HG03175 (cell line): ENCODE measurements around the gene ADGRV1.

Experiments
- ATAC-seq: cut with Tn5 transposase; IDR thresholded peaks from one replicate; pipeline ENCODE4 v1.9.1; 2021; ENCODE audit warnings: mild to moderate bottlenecking, moderate library complexity; ENCODE audit not compliant: unreplicated experiment

The ADGRV1 gene

GRCh38 chr5:91125916-91126315 lies 567.3 kb downstream of the ADGRV1 start:
- ATAC-seq = no peak

GRCh38 chr5:91126448-91126847 lies 567.9 kb downstream of the ADGRV1 start:
- ATAC-seq = no peak

GRCh38 chr5:91126888-91127287 lies 568.3 kb downstream of the ADGRV1 start:
- ATAC-seq = no peak

GRCh38 chr5:91127456-91128081 lies 569.0 kb downstream of the ADGRV1 start:
- ATAC-seq = no peak

- no peak for ATAC-seq
Measured at GRCh38 chr5:91128604-91129003, 570.0 kb downstream of the ADGRV1 start.

GRCh38 chr5:91129748-91130147 lies 571.2 kb downstream of the ADGRV1 start:
- no peak for ATAC-seq

GRCh38 chr5:91130759-91131158 lies 572.2 kb downstream of the ADGRV1 start:
- ATAC-seq = no peak

- no peak for ATAC-seq
Measured at GRCh38 chr5:91132550-91132949, 574.0 kb downstream of the ADGRV1 start.

GRCh38 chr5:91133183-91133582 lies 574.6 kb downstream of the ADGRV1 start:
- ATAC-seq = no peak

- ATAC-seq = no peak
Measured at GRCh38 chr5:91135475-91136248, 577.1 kb downstream of the ADGRV1 start.

- no peak for ATAC-seq
Measured at GRCh38 chr5:91136271-91136670, 577.7 kb downstream of the ADGRV1 start.

- ATAC-seq = no peak
Measured at GRCh38 chr5:91137647-91138046, 579.0 kb downstream of the ADGRV1 start.

GRCh38 chr5:91139572-91140200 lies 581.1 kb downstream of the ADGRV1 start:
- no peak for ATAC-seq

- ATAC-seq = no peak
Measured at GRCh38 chr5:91140657-91141056, 582.1 kb downstream of the ADGRV1 start.

- ATAC-seq = no peak
Measured at GRCh38 chr5:91141642-91142041, 583.0 kb downstream of the ADGRV1 start.

- ATAC-seq = no peak
Measured at GRCh38 chr5:91142386-91142785, 583.8 kb downstream of the ADGRV1 start.

GRCh38 chr5:91142819-91143218 lies 584.2 kb downstream of the ADGRV1 start:
- ATAC-seq = no peak

GRCh38 chr5:91143840-91144239 lies 585.2 kb downstream of the ADGRV1 start:
- ATAC-seq = no peak

- ATAC-seq = no peak
Measured at GRCh38 chr5:91144491-91145332, 586.1 kb downstream of the ADGRV1 start.

GRCh38 chr5:91145333-91145620 lies 586.7 kb downstream of the ADGRV1 start:
- no peak for ATAC-seq

- ATAC-seq = no peak
Measured at GRCh38 chr5:91146230-91146629, 587.6 kb downstream of the ADGRV1 start.
